HG02623 (cell line): ENCODE data around the gene FBXO40.

ENCODE experiments used
- ATAC-seq: cut with Tn5 transposase; IDR thresholded peaks from one replicate; pipeline ENCODE4 v1.9.1; 2021; ENCODE audit warnings: moderate library complexity; ENCODE audit not compliant: unreplicated experiment

Gene FBXO40

GRCh38 chr3:121660356-121661171 lies 67.4 kb downstream of the FBXO40 start, which contains the start of gene HCLS1:
TSS of gene HCLS1 (minus strand) at chr3:121660903. CDS start at chr3:121658347, 2,556 bp downstream.
- ATAC-seq, result peak; percentile 75

DNA sequence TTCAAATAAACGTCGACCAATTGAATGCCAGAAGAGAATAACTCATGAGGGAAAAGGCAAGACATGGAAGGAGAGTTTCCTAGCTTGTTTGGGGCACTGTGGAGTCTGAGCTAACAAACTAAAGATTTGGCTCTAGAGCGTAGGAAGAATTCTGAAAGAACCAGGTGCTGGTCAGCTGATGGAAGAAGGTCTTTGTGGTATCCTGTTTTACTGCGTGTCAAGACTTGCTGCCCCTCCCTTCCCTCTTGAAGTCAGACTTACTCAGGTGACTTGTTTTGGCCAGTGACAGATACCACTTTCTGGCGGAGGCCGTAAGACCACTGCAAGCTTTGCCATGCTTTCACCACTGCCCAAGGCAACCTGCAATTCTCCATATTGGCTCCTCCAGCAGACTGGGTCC lies 68.2 kb downstream of the FBXO40 start:
- ATAC-seq, result no peak

DNA sequence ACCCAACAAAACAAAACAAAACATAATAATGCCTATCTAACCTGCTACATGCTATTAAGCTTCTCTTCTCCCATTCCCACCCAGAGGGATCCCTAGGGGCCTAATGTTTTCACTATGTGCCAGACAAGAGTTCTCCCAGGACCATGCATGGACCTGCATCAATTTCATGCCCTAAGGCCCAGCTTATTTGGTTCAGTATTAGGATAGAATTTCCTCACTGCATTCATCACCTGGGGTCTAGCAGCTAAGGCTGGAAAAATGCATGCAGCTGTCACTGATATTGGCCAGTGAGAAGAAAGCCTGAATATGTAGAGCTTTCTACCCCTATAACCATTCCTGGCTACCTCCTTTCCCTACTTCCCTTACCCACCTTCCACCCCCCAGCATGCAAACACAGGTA lies 69.6 kb downstream of the FBXO40 start:
- no peak for ATAC-seq

GRCh38 chr3:121663171-121663847 lies 70.1 kb downstream of the FBXO40 start:
- no peak for ATAC-seq

DNA sequence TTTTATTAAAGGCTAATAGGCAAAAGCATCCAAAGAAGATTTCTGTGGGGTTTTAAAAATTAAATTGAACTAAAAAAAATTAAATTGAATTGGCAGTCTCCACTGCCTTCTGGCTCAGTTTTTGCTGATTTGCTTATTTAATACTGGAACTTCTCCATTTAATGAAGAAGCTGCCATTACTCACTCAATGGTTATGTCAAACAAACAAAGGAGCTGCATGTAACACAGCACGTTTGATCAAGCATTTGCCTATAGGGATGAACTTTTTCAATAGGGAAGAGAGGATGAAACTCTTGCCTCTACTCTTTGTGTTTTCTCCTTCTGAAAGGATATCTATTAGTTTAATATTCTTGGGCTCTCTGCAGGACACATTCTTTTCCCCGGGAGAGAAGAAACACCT lies 72.3 kb downstream of the FBXO40 start:
- no peak for ATAC-seq

DNA sequence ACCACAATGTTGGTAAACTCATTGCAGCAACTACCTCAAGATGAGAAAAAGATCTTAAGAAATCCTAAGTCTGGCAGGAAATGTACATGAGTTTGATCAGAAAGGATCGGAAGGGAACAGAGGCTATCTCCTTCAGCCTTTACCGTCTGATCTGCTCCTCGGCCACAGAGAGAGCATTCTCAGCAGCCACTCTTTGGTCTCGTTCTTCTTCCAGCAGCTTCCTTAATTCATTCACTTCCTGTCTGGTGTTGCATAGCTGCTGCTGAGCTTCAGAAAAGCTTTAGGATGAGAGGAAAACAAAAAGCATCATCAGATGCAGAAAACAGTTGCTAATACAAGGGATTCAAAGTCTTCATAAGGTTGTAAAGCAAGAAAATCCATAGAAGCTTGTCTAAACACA lies 74.2 kb downstream of the FBXO40 start:
- no peak for ATAC-seq

DNA sequence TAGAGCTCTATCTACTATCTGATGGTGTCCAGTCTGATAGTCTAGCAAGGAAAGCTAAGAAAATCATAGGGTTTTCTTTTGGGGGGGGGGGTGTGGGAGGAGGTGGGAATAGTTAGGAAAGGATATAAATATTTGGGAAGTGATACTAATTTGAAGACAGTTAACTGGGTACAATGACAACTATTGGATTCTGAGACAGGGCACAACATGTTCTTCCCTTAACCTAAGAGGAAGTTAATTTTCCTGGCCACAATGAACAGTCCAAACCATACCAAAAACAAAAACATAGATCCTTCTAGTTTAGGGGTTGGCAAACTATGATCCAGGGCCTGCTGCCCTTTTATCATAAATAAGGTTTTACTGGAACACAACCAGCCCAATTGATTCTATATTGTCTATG lies 77.5 kb downstream of the FBXO40 start:
- no peak for ATAC-seq

- ATAC-seq, result no peak
Observed at GRCh38 chr3:121677141-121677540, 84.0 kb downstream of the FBXO40 start.
